Mononuclear cell (primary cell): ENCODE measurements around the gene ARHGAP36. TPM values are rescaled to one million over a fixed set of nuclear protein-coding genes. Genes with fewer than 3 reads are reported as not detected.

Experiments used
- total RNA-seq: library from RNA; depleted of rRNA; stranded (reverse); fragments of >200 nt; gene quantifications from one replicate; pipeline ENCODE4 v1.2.3, GENCODE V29; 2012

Gene ARHGAP36
- total RNA-seq, 1 donor: not detected

Other genes starting within 250 kb of the ARHGAP36 start
- gene ENOX2, start 155.1 kb upstream of the ARHGAP36 start, total RNA-seq: 6.1 TPM
- gene IGSF1, start 231.0 kb downstream of the ARHGAP36 start, total RNA-seq: not detected